H1 (cell line): ENCODE measurements around the gene CHRNA4. TPM values are rescaled to one million over a fixed set of nuclear protein-coding genes. Genes with fewer than 3 reads are reported as not detected.
A peak's percentile ranks its signal among the peaks of the same experiment; 100 is the strongest.

ENCODE experiments used
- CTCF ChIA-PET: fragments of 300-600 bp; sonication (Branson Sonifier 250); formaldehyde crosslinking; loops from one replicate; lab custom pipeline; 2021; ENCODE audit not compliant: partially characterized antibody; lab: Charles Lee
- POLR2A ChIA-PET: fragments of 300-600 bp; sonication (Branson Sonifier 250); formaldehyde crosslinking; loops from one replicate; lab custom pipeline; 2021; ENCODE audit warnings: inconsistent platforms; ENCODE audit not compliant: partially characterized antibody; lab: Charles Lee
- DNase-seq, 2 experiments: peaks; one replicate each; pipeline versions ENCODE4 v3.0.0 to v3.0.0-alpha.2; 2010 to 2022; ENCODE audit warnings: low spot score in 2 of 2, low read depth in 1 of 2, mixed read lengths in 1 of 2
- FAIRE-seq: peaks from 2 replicates; lab custom pipeline; 2011; peaks lifted over from hg19 to GRCh38; lab: Jason Lieb, UNC
- H2AFZ ChIP-seq: 2 replicates; pipeline ENCODE4 v1.8.1; 2012; ENCODE audit warnings: low read length, inconsistent platforms
- H2AK5ac ChIP-seq: 2 replicates; pipeline ENCODE4 v1.6.1; 2013; ENCODE audit warnings: low read depth, low read length
- H2BK120ac ChIP-seq: replicated peaks from 2 replicates; pipeline ENCODE3; 2013; ENCODE audit warnings: low read depth, low read length, inconsistent platforms
- H2BK12ac ChIP-seq: 2 replicates; pipeline ENCODE4 v1.6.1; 2013; ENCODE audit warnings: low read depth, low read length
- H2BK15ac ChIP-seq: 2 replicates; pipeline ENCODE4 v1.6.1; 2013; ENCODE audit warnings: low read length
- H2BK20ac ChIP-seq: 2 replicates; pipeline ENCODE4 v1.6.1; 2013; ENCODE audit warnings: low read length
- H2BK5ac ChIP-seq: 2 replicates; pipeline ENCODE4 v1.6.1; 2013; ENCODE audit warnings: low read depth, low read length
- H3K14ac ChIP-seq: 2 replicates; pipeline ENCODE4 v1.6.1; 2013; ENCODE audit warnings: inconsistent platforms; ENCODE audit not compliant: insufficient read length
- H3K18ac ChIP-seq: 2 replicates; pipeline ENCODE4 v1.6.1; 2013; ENCODE audit warnings: low read length; ENCODE audit errors: extremely low read depth
- H3K23ac ChIP-seq: 2 replicates; pipeline ENCODE4 v1.6.1; 2013; ENCODE audit warnings: inconsistent platforms; ENCODE audit not compliant: insufficient read length
- H3K23me2 ChIP-seq: 2 replicates; pipeline ENCODE4 v1.6.1; 2013; ENCODE audit warnings: low read depth, low read length
- H3K27ac ChIP-seq: 2 replicates; pipeline ENCODE4 v1.6.1; 2011; ENCODE audit warnings: low read depth, low read length, inconsistent platforms
- H3K27me3 ChIP-seq, 4 experiments: replicated peaks in 1 of 4; 1 replicate in 1 of 4; 2 replicates in 3 of 4; pipeline versions ENCODE4 v1.6.1 to v1.8.1; 2011 to 2013; ENCODE audit warnings: low read length in 3 of 4, mild to moderate bottlenecking in 3 of 4, inconsistent platforms in 2 of 4, mixed read lengths in 2 of 4, moderate library complexity in 1 of 4; ENCODE audit not compliant: control insufficient read depth in 3 of 4, insufficient read depth in 3 of 4; ENCODE audit errors: extremely low read depth in 1 of 4
- H3K36me3 ChIP-seq, 4 experiments: 2 replicates each; pipeline versions ENCODE4 v1.6.1 to v1.8.1; 2011 to 2013; ENCODE audit warnings: mild to moderate bottlenecking in 4 of 4, low read length in 3 of 4, moderate library complexity in 2 of 4, control low read depth in 1 of 4, inconsistent platforms in 1 of 4; ENCODE audit not compliant: insufficient read depth in 4 of 4, control insufficient read depth in 2 of 4
- H3K4ac ChIP-seq: replicated peaks from 2 replicates; pipeline ENCODE3; 2013; ENCODE audit warnings: low read length, low read depth, mixed read lengths, inconsistent platforms; ENCODE audit not compliant: insufficient read length
- H3K4me1 ChIP-seq, 4 experiments: replicated peaks in 1 of 4; 1 replicate in 1 of 4; 2 replicates in 3 of 4; pipeline versions ENCODE4 v1.6.1 to v1.8.1; 2011 to 2013; ENCODE audit warnings: low read length in 3 of 4, inconsistent platforms in 2 of 4, mixed read lengths in 1 of 4; ENCODE audit not compliant: insufficient read depth in 4 of 4, control insufficient read depth in 3 of 4
- H3K4me2 ChIP-seq, 2 experiments: 2 replicates each; pipeline versions ENCODE4 v1.6.1 to v1.8.1; 2011 to 2013; ENCODE audit warnings: low read depth in 2 of 2, low read length in 2 of 2, control low read depth in 1 of 2, inconsistent platforms in 1 of 2, mild to moderate bottlenecking in 1 of 2; ENCODE audit not compliant: insufficient read depth in 1 of 2
- H3K4me3 ChIP-seq, 4 experiments: fragments of 200-600, 300-600 bp in 1 of 4; sonication (generic), shearing (Covaris generic), sonication (Bioruptor Twin) in 1 of 4; 2 replicates each; pipeline versions ENCODE4 v1.5.1 to v1.8.1; 2011 to 2016; ENCODE audit warnings: low read length in 4 of 4, low read depth in 3 of 4, control low read depth in 2 of 4, inconsistent platforms in 2 of 4, mild to moderate bottlenecking in 2 of 4, mixed read lengths in 1 of 4, moderate library complexity in 1 of 4; ENCODE audit not compliant: insufficient read depth in 2 of 4; ENCODE audit errors: extremely low read depth in 1 of 4
- H3K56ac ChIP-seq: replicated peaks from 2 replicates; pipeline ENCODE3; 2013; ENCODE audit warnings: low read depth, mild to moderate bottlenecking, mixed read lengths, low read length, inconsistent platforms; ENCODE audit not compliant: insufficient read length
- H3K79me1 ChIP-seq: 2 replicates; pipeline ENCODE4 v1.6.1; 2013; ENCODE audit warnings: low read depth, low read length, control low read depth
- H3K79me2 ChIP-seq, 2 experiments: 2 replicates each; pipeline versions ENCODE4 v1.6.1 to v1.8.1; 2012 to 2013; ENCODE audit warnings: low read length in 2 of 2, mild to moderate bottlenecking in 2 of 2, inconsistent platforms in 1 of 2; ENCODE audit not compliant: insufficient read depth in 2 of 2, control insufficient read depth in 1 of 2
- H3K9ac ChIP-seq, 4 experiments: replicated peaks in 1 of 4; 1 replicate in 1 of 4; 2 replicates in 3 of 4; pipeline versions ENCODE4 v1.6.1 to v1.8.1; 2011 to 2013; ENCODE audit warnings: low read depth in 3 of 4, low read length in 3 of 4, control low read depth in 2 of 4, mild to moderate bottlenecking in 2 of 4, moderate library complexity in 2 of 4, inconsistent platforms in 1 of 4; ENCODE audit errors: extremely low read depth in 1 of 4
- H3K9me3 ChIP-seq, 2 experiments: 2 replicates each; pipeline versions ENCODE4 v1.6.1 to v1.8.1; 2012 to 2013; ENCODE audit warnings: mild to moderate bottlenecking in 2 of 2, moderate library complexity in 2 of 2, control low read depth in 1 of 2, inconsistent platforms in 1 of 2, low read depth in 1 of 2, low read length in 1 of 2, mixed read lengths in 1 of 2; ENCODE audit not compliant: insufficient read depth in 2 of 2
- H4K20me1 ChIP-seq, 2 experiments: replicated peaks in 1 of 2; 2 replicates each; pipeline versions ENCODE3 to v1.8.1; 2011 to 2013; ENCODE audit warnings: inconsistent platforms in 2 of 2, low read length in 2 of 2, mild to moderate bottlenecking in 1 of 2; ENCODE audit not compliant: insufficient read depth in 2 of 2, control insufficient read depth in 1 of 2
- H4K5ac ChIP-seq: 2 replicates; pipeline ENCODE4 v1.6.1; 2013; ENCODE audit warnings: low read length, low read depth, mixed read lengths, inconsistent platforms; ENCODE audit not compliant: insufficient read length
- H4K8ac ChIP-seq: 2 replicates; pipeline ENCODE4 v1.8.0; 2013; ENCODE audit warnings: mild to moderate bottlenecking, moderate library complexity, low read length, inconsistent platforms; ENCODE audit not compliant: insufficient read depth; ENCODE audit errors: extremely low read depth
- H4K91ac ChIP-seq: replicated peaks from 2 replicates; pipeline ENCODE3; 2013; ENCODE audit warnings: low read length, mixed read lengths, inconsistent platforms; ENCODE audit not compliant: insufficient read length
- GABPA ChIP-seq: IDR thresholded peaks from 2 replicates; pipeline ENCODE4 v1.6.1; 2011; ENCODE audit warnings: mild to moderate bottlenecking, low read length, moderate library complexity, borderline replicate concordance; ENCODE audit not compliant: insufficient read depth
- GTF2F1 ChIP-seq: IDR thresholded peaks from 2 replicates; pipeline ENCODE4 v1.6.1; 2012; ENCODE audit warnings: low read depth, low read length, improper control_type of control experiment, borderline replicate concordance
- MAX ChIP-seq: IDR thresholded peaks from 2 replicates; pipeline ENCODE4 v1.6.1; 2012; ENCODE audit warnings: inconsistent platforms
- NRF1 ChIP-seq: IDR thresholded peaks from 2 replicates; pipeline ENCODE4 v1.6.1; 2011; ENCODE audit warnings: mild to moderate bottlenecking, low read depth, low read length, improper control_type of control experiment
- PHF8 ChIP-seq: fragments of 200-600 bp; sonication (generic); conservative IDR thresholded peaks from 2 replicates; pipeline ENCODE4 v1.7.1; 2012; ENCODE audit warnings: low read depth, mild to moderate bottlenecking, inconsistent platforms, low read length, moderate library complexity
- POLR2A ChIP-seq, 2 experiments: IDR thresholded peaks; 1 replicate in 1 of 2; 2 replicates in 1 of 2; pipeline ENCODE4 v1.6.1; 2011; ENCODE audit warnings: low read depth in 2 of 2, low read length in 2 of 2, mild to moderate bottlenecking in 2 of 2; ENCODE audit errors: control extremely low read depth in 1 of 2
- TAF7 ChIP-seq: optimal IDR thresholded peaks from 2 replicates; pipeline ENCODE3; 2011; ENCODE audit warnings: low read depth, mild to moderate bottlenecking, inconsistent platforms, low read length, moderate library complexity, borderline replicate concordance
- WGBS, 2 experiments: shearing (Covaris generic) in 1 of 2; methylation state at CpG; one replicate each; pipeline versions ENCODE4 v1.1.6 to v1.1.7; 2013 to 2015; ENCODE audit warnings: low lambda C conversion rate in 2 of 2, mixed read lengths in 2 of 2, inconsistent platforms in 1 of 2, low coverage in 1 of 2, missing lambda C conversion rate in 1 of 2; ENCODE audit not compliant: insufficient replicate concordance in 2 of 2, insufficient coverage in 1 of 2, insufficient read length in 1 of 2; ENCODE audit errors: extremely low coverage in 1 of 2, missing lambda C conversion rate in 1 of 2; 5-methylcytosine and 5-hydroxymethylcytosine counted together
- polyA plus RNA-seq, 7 experiments: library from polyadenylated mRNA; depleted of rRNA in 3 of 7; stranded (reverse) in 5 of 7; unstranded in 2 of 7; fragments of >200 nt in 5 of 7; fragments of 200-250 nt in 2 of 7; gene quantifications; 1 replicate in 5 of 7; 2 replicates in 1 of 7; 4 replicates in 1 of 7; pipeline versions ENCODE4 v1.2.1 to v1.2.3, GENCODE V29; 2011 to 2013; ENCODE audit warnings: missing spikeins in 2 of 7, mixed read lengths in 2 of 7
- total RNA-seq: library from RNA; stranded (reverse); fragmentation: NEBNext Ultra II Directional; extraction: Animal tissue kit (Norgen Biotek cat#: 25700); gene quantifications from 2 replicates; pipeline ENCODE4 v1.2.1, GENCODE V29; 2021

Gene CHRNA4
- total and polyA plus RNA-seq, 2 of the 8 experiments (the other 6 are each of a cell fraction or from before 2014, with no cell fraction given), result 4.3 to 5.7 TPM

GRCh38 chr20:63330940-63331339 lies 30.2 kb downstream of the CHRNA4 start:
- ChIA-PET POLR2A (interaction anchor here (0.8 to 1.2 kb wide), 3 partner anchors 9 to 37 kb away, joined by 3 read pairs; no protein-coding TSS in a partner anchor), CTCF (interaction anchor here (1.0 to 5.9 kb wide), 11 partner anchors 12 to 146 kb away, joined by 3 to 43 read pairs (median 4); no protein-coding TSS in a partner anchor)
- H3K56ac ChIP-seq, result no peak overlapping the region
- H3K4me2 ChIP-seq, result no peak overlapping the region
- H3K9me3 ChIP-seq, result peaks cover 10 to 25% of the 10 kb centered on the region in 2 experiments
- H3K9ac ChIP-seq, result no peak overlapping the region
- no peak overlapping the region for H2BK120ac ChIP-seq
- peaks cover 0 to 5% (median 1%) of the 10 kb centered on the region in 4 experiments; a peak in 3 of 7 replicates for H3K4me1 ChIP-seq
- H3K79me2 ChIP-seq, result no peaks in the 10 kb centered on the region
- H2BK5ac ChIP-seq, result no peak overlapping the region
- TF ChIP-seq MAX (peak; percentile 37; the same call in 1 of the 2 replicates), POLR2A (IDR thresholded peaks at IDR 0.05; ENCODE audit: control extremely low read depth in 1 of 2, low read depth in 2 of 2, low read length in 2 of 2) (no peak), GTF2F1 (no peak), PHF8 (no peak), GABPA (no peak), NRF1 (no peak), TAF7 (no peak)
- 68% methylated on average over 11 of the region's 13 CpGs; no CpG with 5 or more reads in 1 of the 2 experiments for WGBS, 2 experiments
- no peak overlapping the region for H3K14ac ChIP-seq
- no peak overlapping the region; the same call in 1 of the 2 replicates for H4K8ac ChIP-seq
- no peak overlapping the region; the same call in 1 of the 2 replicates for H3K18ac ChIP-seq
- no peaks in the 10 kb centered on the region for H3K36me3 ChIP-seq
- FAIRE-seq (no peak), DNase-seq (no peak)
- H2AFZ ChIP-seq, result no peak overlapping the region
- H3K4me3 ChIP-seq, result no peak overlapping the region
- no peak overlapping the region for H3K4ac ChIP-seq
- no peak overlapping the region for H4K5ac ChIP-seq
- no peak overlapping the region for H3K23ac ChIP-seq
- peak overlapping the region; percentile 25; the same call in 1 of the 2 replicates for H2BK15ac ChIP-seq
- no peaks in the 10 kb centered on the region for H3K27me3 ChIP-seq
- no peak overlapping the region for H4K91ac ChIP-seq
- no peak overlapping the region for H3K27ac ChIP-seq
- no peaks in the 10 kb centered on the region for H3K79me1 ChIP-seq
- no peaks in the 10 kb centered on the region for H4K20me1 ChIP-seq
- no peak overlapping the region for H2BK12ac ChIP-seq
- no peak overlapping the region for H2BK20ac ChIP-seq
- H3K23me2 ChIP-seq, result no peaks in the 10 kb centered on the region
- H2AK5ac ChIP-seq, result no peak overlapping the region
